Activated CD4-positive, alpha-beta T cell treated with anti-CD3 and anti-CD28 coated beads for 4 hours (primary cell): ENCODE results near the gene LRSAM1.

Experiments used
- DNase-seq, 2 donors: peaks; one replicate each; pipeline ENCODE4 v3.0.0-alpha.2; 2020

LRSAM1 gene

DNA sequence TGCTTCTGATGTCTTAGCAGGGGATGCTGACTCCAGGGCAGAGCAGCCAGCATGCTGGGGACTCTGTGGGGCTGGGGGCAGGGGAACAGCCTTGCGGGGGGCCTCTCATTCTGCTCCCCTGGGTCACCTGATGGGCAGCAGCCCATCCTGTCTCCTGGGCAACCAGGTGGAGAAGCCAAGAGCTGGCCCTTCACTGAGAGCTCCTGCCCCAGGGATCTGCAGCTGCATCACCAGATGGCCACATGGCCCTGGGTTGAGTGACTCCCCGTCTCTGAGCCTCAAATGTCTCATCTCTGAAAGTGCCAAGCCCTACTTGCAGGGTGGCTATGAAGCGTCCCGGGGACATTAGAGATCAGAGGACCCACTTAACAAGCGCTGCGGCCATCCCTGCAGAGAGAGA lies 49.1 kb downstream of the LRSAM1 start:
- no peak for DNase-seq

DNA sequence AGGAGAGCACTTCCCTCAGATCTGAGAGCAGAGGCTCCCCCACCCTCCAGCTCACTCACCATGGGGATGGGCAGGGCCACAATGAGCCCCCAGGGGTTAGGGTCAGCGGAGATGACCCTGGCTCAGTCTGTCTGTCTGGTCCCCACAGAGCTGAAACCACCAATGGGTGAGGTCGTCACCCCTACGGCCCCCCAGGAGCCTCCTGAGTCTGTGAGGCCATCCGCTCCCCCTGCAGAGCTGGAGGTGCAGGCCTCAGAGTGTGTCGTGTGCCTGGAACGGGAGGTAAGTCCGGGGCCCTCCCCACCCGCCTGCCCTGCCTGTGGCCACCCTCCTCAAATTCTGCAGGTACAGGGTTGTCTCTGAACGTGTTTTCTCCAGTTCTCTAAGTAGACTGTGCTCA lies 49.6 kb downstream of the LRSAM1 start:
- no peak for DNase-seq

GRCh38 chr9:127501821-127502343 lies 50.6 kb downstream of the LRSAM1 start:
- DNase-seq = no peak

- no peak for DNase-seq
Measured at GRCh38 chr9:127502706-127503378, 51.5 kb downstream of the LRSAM1 start.

DNA sequence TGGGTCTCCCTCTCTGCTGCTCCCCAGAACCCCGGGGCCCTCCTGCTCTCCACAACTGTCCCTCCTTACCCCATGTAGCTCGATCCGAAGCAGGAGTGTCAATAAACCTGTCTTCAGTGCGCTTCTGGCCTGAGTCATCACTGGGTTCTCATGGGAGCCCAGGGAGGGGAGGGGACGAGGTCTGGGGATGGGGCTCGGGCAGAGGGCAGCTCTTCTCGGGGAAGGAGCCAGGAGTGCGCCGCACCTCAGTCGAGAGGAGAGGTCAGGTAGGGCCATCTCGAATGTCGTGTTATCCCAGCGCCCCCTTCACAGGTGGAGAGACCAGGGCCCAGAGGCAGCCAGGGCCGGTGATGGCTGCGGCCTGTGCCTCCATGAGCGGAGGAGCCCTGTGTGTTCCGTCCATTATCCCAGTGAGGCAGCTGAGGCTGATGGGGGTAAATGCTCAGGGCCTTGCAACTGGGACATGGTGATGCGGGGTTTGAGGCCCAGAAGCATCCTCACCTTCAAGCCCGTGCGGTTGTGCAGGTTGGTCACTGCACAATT lies 52.1 kb downstream of the LRSAM1 start:
- DNase-seq = no peak

- DNase-seq = peak; percentile 78
Measured at GRCh38 chr9:127503947-127504886, 52.9 kb downstream of the LRSAM1 start.

DNA sequence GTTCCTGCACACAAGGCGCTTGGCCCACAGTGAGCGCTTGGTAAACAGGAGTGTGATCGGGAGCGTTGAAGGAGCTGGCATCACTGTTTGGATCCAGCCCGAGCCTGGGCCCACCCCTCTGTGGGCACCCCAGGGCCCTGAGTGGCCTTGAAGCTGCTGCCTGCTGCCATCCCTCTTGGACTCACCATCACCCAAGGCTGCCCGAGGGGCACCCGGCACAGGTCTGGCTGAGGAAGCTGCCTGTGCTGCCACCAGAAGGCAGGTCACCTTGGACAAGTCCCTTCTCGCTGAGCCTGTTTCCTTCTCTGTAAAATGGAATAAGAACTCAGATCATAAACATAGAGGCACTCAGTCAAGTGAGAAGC lies 53.6 kb downstream of the LRSAM1 start:
- no peak for DNase-seq

GRCh38 chr9:127505396-127506116 lies 54.2 kb downstream of the LRSAM1 start:
- DNase-seq = peak in 1 of 2 donors; percentile 14

DNA sequence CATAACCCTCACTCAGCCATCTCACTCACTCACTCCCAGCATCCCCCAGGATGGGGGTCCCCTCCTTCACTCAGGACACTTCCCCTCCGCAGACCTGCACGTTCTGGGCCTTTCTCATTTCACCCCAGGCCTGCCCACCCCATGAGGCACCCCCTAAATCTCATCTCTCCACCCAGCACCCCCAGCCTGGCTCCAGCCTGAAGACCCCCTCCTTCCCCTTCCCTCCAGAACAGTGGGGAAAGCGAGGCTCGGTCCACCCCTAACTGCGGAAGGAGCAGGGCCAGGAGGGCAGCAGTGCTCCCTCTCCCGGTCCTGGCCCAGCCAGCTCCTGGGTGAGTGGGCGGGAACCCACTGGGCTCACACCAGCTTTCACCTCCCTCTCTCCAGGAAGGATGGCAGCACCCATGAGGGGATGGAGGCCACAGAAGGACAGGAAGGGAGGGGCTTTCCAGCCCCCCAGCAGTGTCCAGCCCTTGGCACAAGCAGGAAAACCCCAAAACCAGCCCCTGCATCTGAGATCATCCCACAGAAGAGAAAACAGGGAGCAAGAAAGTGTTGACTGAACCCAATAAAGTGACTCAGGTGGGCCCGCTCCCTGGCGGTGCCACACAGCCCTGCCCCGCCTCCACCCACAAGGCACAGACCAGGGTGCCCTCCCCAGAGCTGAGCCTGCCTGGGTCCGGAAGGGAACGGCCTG lies 55.0 kb downstream of the LRSAM1 start:
- no peak for DNase-seq

DNA sequence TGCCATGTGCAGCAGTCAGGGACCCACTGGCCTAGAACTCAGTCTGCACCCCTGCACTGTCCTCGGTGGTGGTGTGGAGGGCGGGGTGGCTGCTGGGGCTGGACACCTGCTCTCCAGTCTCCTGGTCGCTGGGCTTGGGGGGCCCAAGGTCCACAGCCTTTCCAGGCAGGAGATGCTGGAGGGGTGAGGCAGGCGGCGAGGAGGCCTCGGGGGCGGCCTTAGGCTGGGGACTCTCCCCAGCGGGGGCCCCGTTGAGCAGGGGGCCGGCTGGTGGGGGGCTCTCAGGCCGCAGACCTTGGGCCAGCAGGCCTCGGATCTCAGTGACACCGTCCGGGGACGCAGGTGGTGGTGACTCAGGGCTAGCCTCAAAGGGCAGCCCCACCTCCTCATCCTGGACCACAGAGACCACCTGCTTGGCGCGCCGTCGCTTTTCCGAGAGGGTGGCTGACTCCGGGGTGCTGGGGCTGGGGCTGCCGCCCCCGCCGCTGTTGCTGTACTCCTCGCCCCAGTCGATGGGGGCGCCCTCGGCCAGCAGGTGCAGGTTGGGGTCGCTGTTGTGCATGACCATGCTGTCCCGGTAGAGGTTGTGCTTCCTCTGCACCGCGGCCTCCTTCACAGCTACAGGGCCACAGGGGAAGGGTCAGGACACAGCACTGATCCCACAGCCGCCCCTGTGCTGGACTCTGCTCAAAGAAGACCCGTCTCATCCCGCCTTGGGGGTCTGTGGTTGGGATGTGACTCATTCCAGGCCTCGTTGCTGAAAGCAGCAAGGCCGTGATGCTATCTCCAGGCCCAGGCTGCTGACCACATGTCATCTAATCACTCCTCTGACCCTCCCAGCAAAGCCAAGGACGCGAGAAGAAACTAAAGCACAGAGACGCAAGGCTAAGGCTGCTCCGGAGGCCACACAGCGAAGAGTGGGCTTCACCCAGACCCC lies 55.8 kb downstream of the LRSAM1 start:
- no peak for DNase-seq

DNA sequence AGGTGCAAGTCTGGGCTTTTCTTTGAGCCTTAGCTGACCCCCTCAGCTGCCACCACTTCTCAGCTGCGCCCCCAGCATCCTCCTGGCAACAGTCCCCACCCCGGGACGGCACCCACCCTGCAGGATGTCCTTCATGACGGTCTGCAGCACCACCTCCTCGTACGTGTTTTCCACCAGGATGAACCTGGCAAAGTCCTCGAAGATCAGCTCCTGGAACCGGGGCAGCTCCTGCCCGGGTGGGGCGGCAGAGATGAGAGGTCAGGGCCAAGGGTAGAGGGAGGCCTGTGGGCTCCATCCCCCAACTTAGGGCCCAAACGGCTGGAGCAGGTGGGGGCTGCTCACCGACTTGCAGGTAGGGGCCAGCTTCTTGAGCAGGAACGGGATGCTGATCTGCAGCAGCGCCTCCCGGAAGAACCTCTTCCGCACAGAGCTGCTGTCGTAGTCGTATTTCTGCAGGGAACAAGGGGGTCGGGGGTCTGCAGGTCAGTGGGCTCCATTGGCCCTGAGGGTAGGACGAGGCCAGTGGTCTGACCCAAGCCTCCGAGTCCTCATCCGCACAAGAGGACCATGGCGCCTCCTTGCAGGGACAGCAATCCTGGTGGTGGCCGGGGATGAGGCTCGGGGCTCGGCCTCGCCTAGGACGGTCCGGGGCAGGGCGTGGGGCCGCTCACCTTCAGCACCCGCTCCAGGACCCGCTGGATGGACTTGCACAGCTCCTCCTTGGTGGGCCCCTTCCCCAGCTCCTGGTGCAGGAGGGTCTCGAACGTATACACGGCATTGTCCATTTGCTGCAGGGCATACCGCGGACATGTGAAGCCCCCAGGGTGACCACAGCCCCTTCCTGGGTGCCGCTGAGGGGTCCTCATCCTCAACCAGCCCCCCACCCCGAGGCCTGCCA lies 56.7 kb downstream of the LRSAM1 start:
- no peak for DNase-seq

DNA sequence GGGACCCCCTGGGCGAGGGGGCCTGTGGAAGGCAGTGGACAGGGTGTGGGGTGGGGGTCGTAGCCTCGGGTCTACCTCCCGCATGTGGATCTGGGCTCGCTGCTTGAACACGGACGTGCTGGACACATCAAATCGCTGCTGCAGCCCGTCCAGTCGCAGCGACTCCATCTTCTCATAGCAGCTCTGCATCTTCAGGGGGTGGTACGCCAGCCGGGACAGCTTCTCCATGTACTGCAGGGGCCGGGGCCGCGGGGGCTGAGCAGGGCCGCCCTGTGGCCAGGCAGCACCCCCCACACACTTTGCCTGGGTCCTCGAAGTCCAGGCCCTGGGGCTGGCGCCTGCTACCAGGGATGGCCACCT lies 57.6 kb downstream of the LRSAM1 start:
- no peak for DNase-seq

DNA sequence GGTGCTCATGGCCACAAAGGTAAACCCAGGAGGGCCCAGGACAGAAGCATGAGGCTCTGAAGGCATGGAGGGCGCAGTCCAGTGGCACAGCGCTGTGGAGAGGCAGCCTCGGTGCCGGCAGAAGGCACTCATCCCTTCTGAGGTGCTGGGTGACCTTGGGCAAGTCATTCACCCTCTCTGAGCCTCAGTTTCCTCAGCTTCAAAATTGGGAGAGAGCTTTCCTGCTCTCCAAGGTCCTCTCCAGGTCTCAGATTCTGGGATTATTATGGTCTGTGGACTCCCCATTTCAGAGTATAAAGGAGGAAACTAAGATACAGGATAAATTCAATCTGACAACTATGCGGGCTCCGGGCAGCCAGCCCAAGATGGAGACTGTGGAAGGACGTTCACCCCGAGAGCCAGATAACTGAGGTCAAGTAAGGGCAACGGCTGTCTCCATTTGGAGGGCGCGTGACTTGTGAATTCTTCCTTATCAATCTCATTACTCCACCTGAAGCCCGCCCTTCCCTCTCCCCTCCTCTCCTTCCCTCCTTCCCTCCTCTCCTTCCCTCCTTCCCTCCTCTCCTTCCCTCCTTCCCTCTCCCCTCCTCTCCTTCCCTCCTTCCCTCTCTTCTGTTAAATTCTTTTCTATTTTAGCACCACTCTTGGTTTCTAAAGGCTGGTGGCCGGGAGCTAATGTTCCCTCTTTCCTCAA lies 58.1 kb downstream of the LRSAM1 start:
- no peak for DNase-seq

- DNase-seq = no peak
Measured at GRCh38 chr9:127509955-127510299, 58.6 kb downstream of the LRSAM1 start.

GRCh38 chr9:127514468-127514867 lies 63.2 kb downstream of the LRSAM1 start:
- no peak for DNase-seq

GRCh38 chr9:127516835-127517607 lies 65.7 kb downstream of the LRSAM1 start:
- no peak for DNase-seq

- DNase-seq = no peak
Measured at GRCh38 chr9:127517620-127518019, 66.3 kb downstream of the LRSAM1 start.

GRCh38 chr9:127518091-127518856 lies 67.0 kb downstream of the LRSAM1 start:
- no peak for DNase-seq
